Gastrocnemius medialis (tissue), 4 donors: Measurements from ENCODE around the gene GALNT9. TPM values are rescaled to one million over a fixed set of nuclear protein-coding genes. Genes with fewer than 3 reads are reported as not detected.
"Not testable (repeated sequence)": the region's sequence is repeated elsewhere in the genome, so short reads cannot be mapped to it uniquely, and the experiment has no call there.

ENCODE experiments used
- ATAC-seq, 2 donors: fragments of 150-250 bp; one replicate each; pipeline ENCODE4 v1.9.1; 2016
- DNase-seq, 2 donors: peaks; one replicate each; pipeline ENCODE4 v3.0.0-alpha.2; 2019
- H3K27ac ChIP-seq, 4 donors: fragments of 200-600 bp; sonication (generic); 1 replicate in 1 of 4; 2 replicates in 3 of 4; pipeline ENCODE4 v1.5.1; 2016 to 2018; ENCODE audit warnings: mild to moderate bottlenecking in 2 of 4, moderate library complexity in 1 of 4
- H3K27me3 ChIP-seq, 3 donors: fragments of 200-600 bp; sonication (generic) in 2 of 3; 1 replicate in 1 of 3; 2 replicates in 2 of 3; pipeline versions ENCODE4 v1.5.1 to v1.6.0; 2016 to 2019; ENCODE audit warnings: mild to moderate bottlenecking in 1 of 3, moderate library complexity in 1 of 3
- H3K36me3 ChIP-seq, 2 donors: fragments of 200-600 bp; sonication (generic) in 1 of 2; one replicate each; pipeline ENCODE4 v1.5.1; 2017 to 2018
- H3K4me1 ChIP-seq, 2 donors: fragments of 200-600 bp; sonication (generic) in 1 of 2; one replicate each; pipeline ENCODE4 v1.5.1; 2016 to 2017; ENCODE audit warnings: mild to moderate bottlenecking in 2 of 2
- H3K4me3 ChIP-seq, 4 donors: fragments of 200-600 bp; sonication (generic) in 3 of 4; 1 replicate in 1 of 4; 2 replicates in 3 of 4; pipeline ENCODE4 v1.5.1; 2016 to 2019; ENCODE audit warnings: mild to moderate bottlenecking in 2 of 4
- H3K9me3 ChIP-seq, 3 donors: fragments of 200-600 bp; sonication (generic) in 2 of 3; 1 replicate in 1 of 3; 2 replicates in 2 of 3; pipeline ENCODE4 v1.5.1; 2016 to 2019
- POLR2A ChIP-seq, 2 donors: fragments of 450-650 bp; IDR thresholded peaks; one replicate each; pipeline ENCODE4 v1.6.1; 2017; ENCODE audit warnings: antibody characterized with exemption in 2 of 2, mild to moderate bottlenecking in 2 of 2, moderate library complexity in 2 of 2
- in situ Hi-C, 4 donors: fragments of 200-750 bp; cut with MboI; loops; one replicate each; pipeline versions ENCODE4 v1.15.0 to v1.8.0; 2017; ENCODE audit warnings: low sequenced_read_pairs in 4 of 4
- intact Hi-C: fragments of 100-400 bp; cut with DNase I; formaldehyde crosslinking; loops from one replicate; pipeline ENCODE4 v1.15.1; 2023; ENCODE audit warnings: low total_unique reads
- total RNA-seq, 4 donors: library from RNA; depleted of rRNA; stranded (reverse); fragments of >200 nt; gene quantifications; one replicate each; pipeline versions ENCODE4 v1.1.0 to v1.2.3, GENCODE V29; 2016
- TF ChIP-seq, protein P1 (sequence below), 5 experiments: fragments of 450-650 bp in 3 of 5; fragments of 200-600 bp in 2 of 5; sonication (generic) in 2 of 5; IDR thresholded peaks in 4 of 5; conservative IDR thresholded peaks in 1 of 5; 1 replicate in 4 of 5; 2 replicates in 1 of 5; pipeline ENCODE4 v1.5.1; 2016 to 2019; ENCODE audit warnings: antibody characterized with exemption in 5 of 5, mild to moderate bottlenecking in 3 of 5, moderate library complexity in 3 of 5

Gene GALNT9
- total RNA-seq, 4 donors from 2014 or later: not detected

DNA sequence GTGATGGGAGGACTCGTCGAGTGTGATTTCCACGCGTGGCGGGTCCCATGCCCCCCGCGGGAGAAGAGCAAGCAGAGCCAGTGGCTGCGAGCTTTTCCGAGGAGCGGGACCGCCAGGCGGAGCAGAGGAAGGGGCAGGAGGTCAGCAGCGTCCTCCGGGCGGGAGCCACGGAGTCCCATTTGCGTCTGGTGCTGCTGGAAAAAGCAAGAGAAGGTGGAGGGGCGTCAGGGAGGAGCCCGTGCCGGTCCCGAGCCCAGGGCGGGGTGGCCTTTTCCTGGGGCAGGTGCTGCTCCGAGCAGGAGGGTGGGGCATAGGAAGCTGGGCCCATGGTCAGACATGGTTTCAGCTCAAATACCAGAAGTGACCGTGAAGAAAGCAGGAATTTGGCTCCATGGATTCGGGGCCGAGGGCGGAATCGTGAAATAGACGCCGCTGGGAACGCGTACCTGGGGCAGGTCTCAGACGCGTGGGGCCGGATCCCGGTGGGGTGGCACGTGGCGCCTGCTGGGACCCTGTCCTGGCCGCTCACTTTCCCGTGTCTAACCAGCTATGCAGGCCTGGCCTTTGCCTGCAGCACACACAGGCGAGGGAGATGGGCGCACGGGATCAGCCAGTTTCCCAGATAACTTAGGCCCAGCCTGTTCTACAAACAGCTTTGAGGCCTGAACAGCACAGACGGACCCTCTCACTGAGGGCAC, 60.0 kb downstream of the GALNT9 start:
- no peak overlapping the region for H3K4me3 ChIP-seq
- no peaks in the 10 kb centered on the region for H3K9me3 ChIP-seq
- intact Hi-C loops (no loop called here), in situ Hi-C loops (no loop called here)
- TF ChIP-seq, protein P1, sequence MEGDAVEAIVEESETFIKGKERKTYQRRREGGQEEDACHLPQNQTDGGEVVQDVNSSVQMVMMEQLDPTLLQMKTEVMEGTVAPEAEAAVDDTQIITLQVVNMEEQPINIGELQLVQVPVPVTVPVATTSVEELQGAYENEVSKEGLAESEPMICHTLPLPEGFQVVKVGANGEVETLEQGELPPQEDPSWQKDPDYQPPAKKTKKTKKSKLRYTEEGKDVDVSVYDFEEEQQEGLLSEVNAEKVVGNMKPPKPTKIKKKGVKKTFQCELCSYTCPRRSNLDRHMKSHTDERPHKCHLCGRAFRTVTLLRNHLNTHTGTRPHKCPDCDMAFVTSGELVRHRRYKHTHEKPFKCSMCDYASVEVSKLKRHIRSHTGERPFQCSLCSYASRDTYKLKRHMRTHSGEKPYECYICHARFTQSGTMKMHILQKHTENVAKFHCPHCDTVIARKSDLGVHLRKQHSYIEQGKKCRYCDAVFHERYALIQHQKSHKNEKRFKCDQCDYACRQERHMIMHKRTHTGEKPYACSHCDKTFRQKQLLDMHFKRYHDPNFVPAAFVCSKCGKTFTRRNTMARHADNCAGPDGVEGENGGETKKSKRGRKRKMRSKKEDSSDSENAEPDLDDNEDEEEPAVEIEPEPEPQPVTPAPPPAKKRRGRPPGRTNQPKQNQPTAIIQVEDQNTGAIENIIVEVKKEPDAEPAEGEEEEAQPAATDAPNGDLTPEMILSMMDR (IDR thresholded peaks at IDR 0.05 in 4 of 5, conservative IDR thresholded peaks at IDR 0.05 in 1 of 5): no peak
- TF ChIP-seq POLR2A (IDR thresholded peaks at IDR 0.05): no peak
- H3K4me1 ChIP-seq: no peaks in the 10 kb centered on the region
- no peak for ATAC-seq
- H3K36me3 ChIP-seq: no peaks in the 10 kb centered on the region
- H3K27ac ChIP-seq: no peak overlapping the region
- no peak for DNase-seq
- H3K27me3 ChIP-seq: peaks cover 46 to 65% (median 59%) of the 10 kb centered on the region in 3 donors

DNA sequence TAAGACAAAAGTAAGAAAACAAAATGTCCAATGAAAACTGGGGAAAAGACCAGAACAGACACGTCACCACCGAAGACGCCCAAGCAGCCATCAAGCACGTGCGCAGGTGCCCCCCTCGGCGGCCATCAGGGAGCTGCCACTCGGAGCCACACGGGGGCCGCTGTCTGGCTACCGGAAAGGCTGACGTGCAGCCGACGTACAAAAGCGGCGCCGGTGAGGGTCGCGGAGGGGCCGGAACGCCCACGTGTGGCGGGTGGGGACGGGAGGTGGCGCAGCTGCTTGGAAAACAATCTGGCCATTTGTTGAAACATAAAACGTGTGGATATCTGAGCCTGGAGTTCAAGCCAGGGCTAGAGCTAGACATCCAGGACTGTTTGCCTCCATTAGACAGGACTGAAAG, 60.7 kb downstream of the GALNT9 start:
- Histone ChIP-seq H3K27me3 (peaks cover 44 to 60% (median 52%) of the 10 kb centered on the region in 3 donors), H3K4me3 (no peak overlapping the region), H3K27ac (no peak overlapping the region), H3K36me3 (no peaks in the 10 kb centered on the region), H3K9me3 (no peaks in the 10 kb centered on the region), H3K4me1 (no peaks in the 10 kb centered on the region)
- in situ Hi-C loops (no loop called here), intact Hi-C loops (no loop called here)
- TF ChIP-seq, protein P1 (IDR thresholded peaks at IDR 0.05 in 4 of 5, conservative IDR thresholded peaks at IDR 0.05 in 1 of 5): no peak
- no peak for TF ChIP-seq POLR2A (IDR thresholded peaks at IDR 0.05)
- ATAC-seq (no peak), DNase-seq (no peak)

DNA sequence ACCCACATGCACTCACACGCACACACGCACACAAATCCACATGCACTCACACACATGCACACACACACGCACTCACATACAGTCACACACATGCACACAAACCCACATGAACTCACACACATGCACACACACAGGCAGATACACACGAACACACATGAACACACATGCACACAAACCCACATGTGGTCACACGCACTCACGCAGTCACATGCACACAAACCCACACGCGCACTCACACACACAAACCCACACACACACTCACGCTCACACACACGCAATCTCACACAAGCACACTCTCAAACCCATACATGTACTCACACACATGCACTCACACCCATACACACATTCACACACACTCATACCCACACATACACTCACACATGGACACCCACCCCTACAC, 61.5 kb downstream of the GALNT9 start:
- Histone ChIP-seq H3K4me1 (no peaks in the 10 kb centered on the region), H3K27me3 (peaks cover 44 to 52% (median 48%) of the 10 kb centered on the region in 3 donors), H3K9me3 (no peaks in the 10 kb centered on the region), H3K27ac (no peak overlapping the region), H3K36me3 (no peaks in the 10 kb centered on the region), H3K4me3 (no peak overlapping the region)
- DNase-seq (no peak), ATAC-seq (no peak)
- in situ Hi-C loops: no loop called here
- TF ChIP-seq, protein P1 (IDR thresholded peaks at IDR 0.05 in 4 of 5, conservative IDR thresholded peaks at IDR 0.05 in 1 of 5): no peak
- TF ChIP-seq POLR2A (IDR thresholded peaks at IDR 0.05): no peak
- intact Hi-C loops: no loop called here

DNA sequence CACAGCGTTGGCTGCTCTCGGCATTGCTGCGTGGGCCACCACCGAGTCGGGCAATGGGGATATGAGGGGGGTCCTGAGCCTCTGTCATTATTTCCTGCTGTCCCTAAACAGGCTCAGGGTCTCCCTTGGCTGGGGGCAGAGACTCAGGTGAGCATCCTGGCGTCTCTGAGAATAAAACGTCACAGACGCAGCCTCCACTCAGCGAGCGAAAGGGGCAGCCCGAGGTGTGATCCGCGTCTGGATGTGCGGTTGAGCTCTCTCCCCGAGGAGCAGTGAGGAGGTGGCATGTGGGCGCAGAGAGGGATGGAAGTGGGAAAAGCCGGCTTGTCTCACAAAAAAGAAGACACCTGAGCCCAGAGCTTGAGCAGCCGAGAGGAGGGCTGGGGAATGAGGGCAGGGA, 62.6 kb downstream of the GALNT9 start:
- Histone ChIP-seq H3K36me3 (no peaks in the 10 kb centered on the region), H3K27me3 (peaks cover 39 to 51% (median 48%) of the 10 kb centered on the region in 3 donors), H3K9me3 (no peaks in the 10 kb centered on the region), H3K27ac (no peak overlapping the region), H3K4me1 (no peaks in the 10 kb centered on the region), H3K4me3 (no peak overlapping the region)
- in situ Hi-C loops (no loop called here), intact Hi-C loops (no loop called here)
- ATAC-seq (no peak), DNase-seq (no peak)
- TF ChIP-seq, protein P1 (IDR thresholded peaks at IDR 0.05 in 4 of 5, conservative IDR thresholded peaks at IDR 0.05 in 1 of 5): no peak
- no peak for TF ChIP-seq POLR2A (IDR thresholded peaks at IDR 0.05)

DNA sequence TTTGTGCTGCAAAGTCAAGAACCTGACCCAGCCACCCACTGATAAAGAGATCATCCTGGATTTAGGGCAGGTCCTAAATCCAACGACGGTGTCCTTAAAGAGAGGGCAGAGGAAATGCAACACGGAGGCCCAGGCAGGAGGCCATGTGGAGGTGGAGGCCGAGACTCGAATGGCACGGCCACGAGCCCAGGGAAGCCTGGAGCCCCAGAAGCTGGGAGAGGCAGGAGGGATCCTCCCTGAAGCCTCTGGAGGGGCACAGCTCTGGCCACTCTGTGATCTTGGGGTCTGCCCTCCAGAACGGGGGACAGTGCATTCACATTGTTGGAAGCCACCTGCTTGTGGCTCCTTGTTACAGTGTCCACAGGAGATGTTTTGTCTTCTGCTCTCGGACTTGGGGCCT, 63.0 kb downstream of the GALNT9 start:
- no peak overlapping the region for H3K4me3 ChIP-seq
- no peaks in the 10 kb centered on the region for H3K36me3 ChIP-seq
- no peak for DNase-seq
- intact Hi-C loops: no loop called here
- no peak for ATAC-seq
- no peak for TF ChIP-seq POLR2A (IDR thresholded peaks at IDR 0.05)
- TF ChIP-seq, protein P1 (IDR thresholded peaks at IDR 0.05 in 4 of 5, conservative IDR thresholded peaks at IDR 0.05 in 1 of 5): no peak
- no peaks in the 10 kb centered on the region for H3K4me1 ChIP-seq
- H3K9me3 ChIP-seq: no peaks in the 10 kb centered on the region
- peaks cover 36 to 52% (median 44%) of the 10 kb centered on the region in 3 donors for H3K27me3 ChIP-seq
- H3K27ac ChIP-seq: no peak overlapping the region
- in situ Hi-C loops: no loop called here

DNA sequence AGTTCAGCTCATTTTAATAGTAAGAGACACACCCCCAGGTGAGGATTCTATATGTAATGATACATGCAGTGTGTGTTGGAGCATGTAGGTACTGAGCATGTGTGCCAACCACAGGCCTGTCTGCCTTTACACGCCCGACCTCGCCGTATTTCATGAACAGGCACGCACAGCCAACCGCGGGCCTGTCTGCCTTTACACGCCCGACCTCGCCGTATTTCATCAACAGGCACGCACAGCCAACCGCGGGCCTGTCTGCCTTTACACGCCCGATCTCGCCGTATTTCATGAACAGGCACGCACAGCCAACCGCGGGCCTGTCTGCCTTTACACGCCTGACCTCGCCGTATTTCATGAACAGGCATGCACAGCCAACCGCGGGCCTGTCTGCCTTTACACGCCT, 63.6 kb downstream of the GALNT9 start:
- ATAC-seq, DNase-seq, H3K4me1 ChIP-seq, H3K27ac ChIP-seq, H3K4me3 ChIP-seq, H3K36me3 ChIP-seq, in situ Hi-C loops, intact Hi-C loops, H3K9me3 ChIP-seq: not testable (repeated sequence)
- H3K27me3 ChIP-seq: peaks cover 36 to 50% (median 38%) of the 10 kb centered on the region in 3 donors
